Measurements from ENCODE around the gene ITGAD. TPM values are rescaled to one million over a fixed set of nuclear protein-coding genes. Genes with fewer than 3 reads are reported as not detected.
"Not testable (repeated sequence)": the region's sequence is repeated elsewhere in the genome, so short reads cannot be mapped to it uniquely, and the experiment has no call there.

Gene ITGAD
- total RNA-seq, 4 donors from 2014 or later: 0.19 TPM; not detected in 3

DNA sequence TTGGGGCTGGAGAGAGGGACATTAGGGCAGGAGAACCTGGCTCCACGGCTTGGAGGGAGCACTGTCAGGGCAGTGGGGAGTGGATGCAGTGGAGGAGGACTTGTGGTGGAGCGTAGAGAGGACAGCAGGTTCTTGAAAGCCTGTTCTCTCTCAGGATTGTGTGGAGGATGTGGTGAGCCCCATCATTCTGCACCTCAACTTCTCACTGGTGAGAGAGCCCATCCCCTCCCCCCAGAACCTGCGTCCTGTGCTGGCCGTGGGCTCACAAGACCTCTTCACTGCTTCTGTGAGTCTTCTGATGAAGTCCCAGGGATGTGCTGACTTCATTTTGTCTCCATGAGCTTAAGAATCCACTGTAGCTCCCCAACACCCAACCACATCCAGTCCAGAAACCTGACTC, 21.6 kb downstream of the ITGAD start:
- Histone ChIP-seq H3K27ac (no peak overlapping the region), H3K27me3 (peaks cover 0 to 55% (median 0%) of the 10 kb centered on the region in 4 donors), H3K36me3 (no peaks in the 10 kb centered on the region), H3K9me3 (no peaks in the 10 kb centered on the region), H3K4me3 (no peak overlapping the region), H3K4me1 (no peaks in the 10 kb centered on the region)
- intact Hi-C loops (cut with DNase I): no loop called here
- no peak for DNase-seq
- no peak for TF ChIP-seq POLR2A (IDR thresholded peaks at IDR 0.05)
- TF ChIP-seq, protein P1, sequence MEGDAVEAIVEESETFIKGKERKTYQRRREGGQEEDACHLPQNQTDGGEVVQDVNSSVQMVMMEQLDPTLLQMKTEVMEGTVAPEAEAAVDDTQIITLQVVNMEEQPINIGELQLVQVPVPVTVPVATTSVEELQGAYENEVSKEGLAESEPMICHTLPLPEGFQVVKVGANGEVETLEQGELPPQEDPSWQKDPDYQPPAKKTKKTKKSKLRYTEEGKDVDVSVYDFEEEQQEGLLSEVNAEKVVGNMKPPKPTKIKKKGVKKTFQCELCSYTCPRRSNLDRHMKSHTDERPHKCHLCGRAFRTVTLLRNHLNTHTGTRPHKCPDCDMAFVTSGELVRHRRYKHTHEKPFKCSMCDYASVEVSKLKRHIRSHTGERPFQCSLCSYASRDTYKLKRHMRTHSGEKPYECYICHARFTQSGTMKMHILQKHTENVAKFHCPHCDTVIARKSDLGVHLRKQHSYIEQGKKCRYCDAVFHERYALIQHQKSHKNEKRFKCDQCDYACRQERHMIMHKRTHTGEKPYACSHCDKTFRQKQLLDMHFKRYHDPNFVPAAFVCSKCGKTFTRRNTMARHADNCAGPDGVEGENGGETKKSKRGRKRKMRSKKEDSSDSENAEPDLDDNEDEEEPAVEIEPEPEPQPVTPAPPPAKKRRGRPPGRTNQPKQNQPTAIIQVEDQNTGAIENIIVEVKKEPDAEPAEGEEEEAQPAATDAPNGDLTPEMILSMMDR (IDR thresholded peaks at IDR 0.05): no peak
- 70 to 72% methylated on average over 4 of the region's 4 CpGs for WGBS, 2 donors

DNA sequence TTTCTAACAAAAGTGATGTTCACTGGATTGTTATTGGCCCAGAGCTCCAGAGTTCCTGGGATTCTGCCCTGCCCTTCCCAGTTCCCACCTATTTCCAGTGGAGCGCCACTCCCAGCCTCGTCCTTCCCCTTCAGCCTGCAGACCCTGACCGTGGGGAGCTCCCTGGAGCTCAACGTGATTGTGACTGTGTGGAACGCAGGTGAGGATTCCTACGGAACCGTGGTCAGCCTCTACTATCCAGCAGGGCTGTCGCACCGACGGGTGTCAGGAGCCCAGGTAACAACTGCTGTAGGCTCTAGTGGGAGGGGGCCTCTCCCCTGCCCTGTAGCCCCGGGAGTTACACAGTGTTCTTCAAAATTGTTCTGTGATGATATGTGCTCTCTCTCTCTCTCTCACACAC, 23.2 kb downstream of the ITGAD start:
- no peaks in the 10 kb centered on the region for H3K9me3 ChIP-seq
- H3K4me3 ChIP-seq: no peak overlapping the region
- intact Hi-C loops (cut with DNase I): no loop called here
- TF ChIP-seq, protein P1 (IDR thresholded peaks at IDR 0.05): no peak
- no peak for TF ChIP-seq POLR2A (IDR thresholded peaks at IDR 0.05)
- no peak for DNase-seq
- no peak overlapping the region for H3K27ac ChIP-seq
- WGBS, 2 donors: 75 to 82% methylated on average over 9 to 11 of the region's 11 CpGs
- peaks cover 0 to 58% (median 0%) of the 10 kb centered on the region in 4 donors for H3K27me3 ChIP-seq
- no peaks in the 10 kb centered on the region for H3K4me1 ChIP-seq
- no peaks in the 10 kb centered on the region for H3K36me3 ChIP-seq

DNA sequence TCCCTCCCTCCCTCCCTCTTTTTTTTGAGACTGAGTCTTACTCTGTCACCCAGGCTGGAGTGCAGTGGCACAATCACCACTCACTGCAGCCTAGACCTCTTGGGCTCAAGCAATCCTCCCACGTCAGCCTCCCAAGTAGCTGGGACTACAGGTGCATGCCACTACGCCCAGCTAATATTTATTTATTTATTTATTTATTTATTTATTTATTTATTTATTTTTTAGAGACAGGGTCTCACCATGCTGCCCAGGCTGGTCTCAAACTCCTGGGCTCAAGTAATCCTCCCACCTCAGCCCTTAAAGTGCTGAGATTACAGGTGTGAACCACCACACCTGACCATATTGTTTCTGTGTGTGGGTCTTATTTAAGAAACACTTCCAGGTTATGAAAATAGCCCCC, 23.9 kb downstream of the ITGAD start:
- H3K4me3 ChIP-seq; H3K4me1 ChIP-seq; DNase-seq; H3K36me3 ChIP-seq; H3K27ac ChIP-seq; intact Hi-C loops (cut with DNase I); H3K9me3 ChIP-seq: not testable (repeated sequence)
- peaks cover 0 to 63% (median 0%) of the 10 kb centered on the region in 4 donors for H3K27me3 ChIP-seq
- WGBS, 2 donors: 77 to 85% methylated on average over 2 of the region's 2 CpGs

DNA sequence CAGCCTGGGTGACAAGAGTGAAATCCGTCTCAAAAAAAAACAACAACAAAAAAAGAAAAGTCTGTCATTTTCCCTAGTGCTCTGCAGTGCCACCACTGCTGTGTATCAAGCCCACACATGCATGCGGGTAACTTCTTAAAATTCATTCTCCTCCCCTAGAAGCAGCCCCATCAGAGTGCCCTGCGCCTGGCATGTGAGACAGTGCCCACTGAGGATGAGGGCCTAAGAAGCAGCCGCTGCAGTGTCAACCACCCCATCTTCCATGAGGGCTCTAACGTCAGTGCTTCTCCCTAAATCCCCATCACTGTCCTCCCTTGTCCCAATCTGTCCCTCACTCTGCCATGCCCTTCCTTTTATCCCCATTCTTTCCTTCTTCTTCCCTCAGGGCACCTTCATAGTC, 24.8 kb downstream of the ITGAD start:
- 89 to 92% methylated on average over 5 of the region's 5 CpGs for WGBS, 2 donors
- H3K4me3 ChIP-seq: no peak overlapping the region
- H3K4me1 ChIP-seq: no peaks in the 10 kb centered on the region
- H3K36me3 ChIP-seq: no peaks in the 10 kb centered on the region
- TF ChIP-seq, protein P1 (IDR thresholded peaks at IDR 0.05): no peak
- no peak for TF ChIP-seq POLR2A (IDR thresholded peaks at IDR 0.05)
- H3K27ac ChIP-seq: no peak overlapping the region
- no peaks in the 10 kb centered on the region for H3K9me3 ChIP-seq
- DNase-seq: no peak
- peaks cover 0 to 70% (median 0%) of the 10 kb centered on the region in 4 donors for H3K27me3 ChIP-seq
- intact Hi-C loops (cut with DNase I): no loop called here

DNA sequence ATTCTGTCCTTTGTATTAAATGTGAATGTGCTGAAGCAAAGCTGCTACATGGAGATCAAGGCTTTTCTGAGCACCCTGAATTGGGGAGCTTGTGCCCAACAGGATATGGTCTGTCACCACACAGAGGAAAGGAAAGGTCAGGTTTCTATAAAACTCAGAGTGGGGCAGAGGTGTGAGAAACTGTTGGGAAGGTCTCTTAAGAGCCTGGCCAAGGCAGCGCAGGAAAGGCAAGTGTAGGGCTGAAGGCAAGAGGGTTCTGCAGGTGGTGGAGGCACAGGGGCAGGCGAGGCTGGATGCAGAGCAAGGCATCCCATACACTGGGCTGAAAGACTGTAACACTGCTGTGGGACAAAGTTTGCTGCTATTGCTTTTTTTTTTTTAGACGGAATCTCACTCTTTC, 26.9 kb downstream of the ITGAD start:
- TF ChIP-seq, protein P1 (IDR thresholded peaks at IDR 0.05): no peak
- no peak for TF ChIP-seq POLR2A (IDR thresholded peaks at IDR 0.05)
- no peak for DNase-seq
- Histone ChIP-seq H3K9me3 (no peaks in the 10 kb centered on the region), H3K27me3 (peaks cover 0 to 78% (median 0%) of the 10 kb centered on the region in 4 donors), H3K4me3 (no peak overlapping the region), H3K36me3 (no peaks in the 10 kb centered on the region), H3K27ac (no peak overlapping the region), H3K4me1 (no peaks in the 10 kb centered on the region)
- intact Hi-C loops (cut with DNase I): no loop called here
- WGBS, 2 donors: 73 to 84% methylated on average over 3 of the region's 3 CpGs

DNA sequence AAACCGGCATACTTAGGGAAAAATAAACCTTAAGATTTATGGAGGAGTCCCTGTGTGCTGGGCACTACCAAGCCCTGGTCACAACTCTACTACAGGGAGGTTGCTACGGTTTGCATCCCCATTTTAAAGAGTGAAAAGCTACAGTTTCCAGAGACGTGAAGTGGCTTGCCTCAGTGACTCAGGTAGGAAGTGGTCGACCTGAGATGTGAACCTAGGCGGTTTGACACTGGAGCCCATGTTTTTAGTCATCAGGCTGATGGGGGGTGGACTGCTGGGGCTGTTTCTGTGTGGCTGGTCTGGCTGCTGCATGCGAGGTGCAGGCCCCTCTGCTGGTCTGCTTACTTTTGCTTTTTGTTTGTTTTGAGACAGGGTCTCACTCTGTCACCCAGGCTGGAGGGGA, 28.5 kb downstream of the ITGAD start:
- DNase-seq: no peak
- 32 to 41% methylated on average over 6 of the region's 6 CpGs for WGBS, 2 donors
- H3K36me3 ChIP-seq: no peaks in the 10 kb centered on the region
- H3K4me1 ChIP-seq: no peaks in the 10 kb centered on the region
- no peaks in the 10 kb centered on the region for H3K9me3 ChIP-seq
- no peak overlapping the region for H3K27ac ChIP-seq
- intact Hi-C loops (cut with DNase I): no loop called here
- no peak overlapping the region for H3K4me3 ChIP-seq
- TF ChIP-seq POLR2A (IDR thresholded peaks at IDR 0.05): no peak
- TF ChIP-seq, protein P1 (IDR thresholded peaks at IDR 0.05): no peak
- peaks cover 0 to 70% (median 0%) of the 10 kb centered on the region in 4 donors for H3K27me3 ChIP-seq

Data from esophagus squamous epithelium (tissue), 5 donors.